ENCODE data around the gene GPHB5.
"Not testable (repeated sequence)": the region's sequence is repeated elsewhere in the genome, so short reads cannot be mapped to it uniquely, and the experiment has no call there.

GPHB5 gene

DNA sequence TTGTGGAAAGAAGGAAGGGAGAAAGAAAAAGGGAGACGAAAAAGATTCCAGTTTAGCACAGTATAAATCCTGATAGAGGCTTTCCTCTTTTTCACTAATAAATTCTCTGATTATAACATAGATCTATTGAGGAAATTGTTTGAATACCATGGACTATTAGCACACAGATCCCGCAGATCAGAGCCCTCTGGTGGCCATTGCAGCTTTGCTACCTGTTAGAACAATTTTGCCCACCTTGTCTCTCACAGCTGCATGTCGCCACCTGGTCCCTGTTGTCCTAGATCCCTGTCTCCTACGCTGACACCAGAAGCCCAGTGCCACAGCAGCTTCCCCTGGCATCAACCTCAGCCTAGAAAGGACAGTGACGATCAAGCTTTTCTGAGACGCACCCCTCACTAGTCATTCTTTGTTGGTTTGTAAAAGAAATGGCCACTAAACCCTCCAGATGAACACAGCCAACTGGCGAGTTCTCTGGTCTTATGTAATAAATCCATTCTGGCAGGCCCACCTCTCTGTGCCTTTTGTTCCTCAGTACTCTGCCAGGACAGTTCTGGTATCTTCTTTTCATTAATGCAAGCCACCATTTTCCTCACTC, 9.9 kb downstream of the GPHB5 start:
- DNase-seq (peak; percentile 14), ATAC-seq (ENCODE audit: insufficient read depth, low read depth) (no peak)
- no peak overlapping the region for H2AFZ ChIP-seq (ENCODE audit: low read depth, low read length)
- no peaks in the 10 kb centered on the region for H3K4me1 ChIP-seq (ENCODE audit: insufficient read depth, low read length)
- H3K27ac ChIP-seq (ENCODE audit: low read length), result no peak overlapping the region
- TF ChIP-seq, protein P1, sequence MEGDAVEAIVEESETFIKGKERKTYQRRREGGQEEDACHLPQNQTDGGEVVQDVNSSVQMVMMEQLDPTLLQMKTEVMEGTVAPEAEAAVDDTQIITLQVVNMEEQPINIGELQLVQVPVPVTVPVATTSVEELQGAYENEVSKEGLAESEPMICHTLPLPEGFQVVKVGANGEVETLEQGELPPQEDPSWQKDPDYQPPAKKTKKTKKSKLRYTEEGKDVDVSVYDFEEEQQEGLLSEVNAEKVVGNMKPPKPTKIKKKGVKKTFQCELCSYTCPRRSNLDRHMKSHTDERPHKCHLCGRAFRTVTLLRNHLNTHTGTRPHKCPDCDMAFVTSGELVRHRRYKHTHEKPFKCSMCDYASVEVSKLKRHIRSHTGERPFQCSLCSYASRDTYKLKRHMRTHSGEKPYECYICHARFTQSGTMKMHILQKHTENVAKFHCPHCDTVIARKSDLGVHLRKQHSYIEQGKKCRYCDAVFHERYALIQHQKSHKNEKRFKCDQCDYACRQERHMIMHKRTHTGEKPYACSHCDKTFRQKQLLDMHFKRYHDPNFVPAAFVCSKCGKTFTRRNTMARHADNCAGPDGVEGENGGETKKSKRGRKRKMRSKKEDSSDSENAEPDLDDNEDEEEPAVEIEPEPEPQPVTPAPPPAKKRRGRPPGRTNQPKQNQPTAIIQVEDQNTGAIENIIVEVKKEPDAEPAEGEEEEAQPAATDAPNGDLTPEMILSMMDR (IDR thresholded peaks at IDR 0.05; ENCODE audit: borderline replicate concordance, extremely low read depth, low read length, poor library complexity, severe bottlenecking), result peak; percentile 59
- TF ChIP-seq EZH2 (IDR thresholded peaks at IDR 0.05; ENCODE audit: borderline replicate concordance, low read depth, low read length, severe bottlenecking), result no peak
- no peaks in the 10 kb centered on the region for H3K9me3 ChIP-seq (ENCODE audit: insufficient read depth, low read length, severe bottlenecking)
- no peak overlapping the region for H3K9ac ChIP-seq (ENCODE audit: low read depth, low read length)
- H3K79me2 ChIP-seq (ENCODE audit: insufficient read depth, low read length), result no peaks in the 10 kb centered on the region
- no peaks in the 10 kb centered on the region for H4K20me1 ChIP-seq (ENCODE audit: insufficient read depth, low read length)
- peaks cover 3% of the 10 kb centered on the region for H3K27me3 ChIP-seq (ENCODE audit: insufficient read depth, low read length, poor library complexity)
- H3K36me3 ChIP-seq (ENCODE audit: insufficient read depth, low read length), result no peaks in the 10 kb centered on the region
- H3K4me2 ChIP-seq (ENCODE audit: insufficient read depth, low read length), result no peak overlapping the region
- H3K4me3 ChIP-seq (ENCODE audit: low read depth in 1 of 2, low read length in 2 of 2), result no peak overlapping the region

DNA sequence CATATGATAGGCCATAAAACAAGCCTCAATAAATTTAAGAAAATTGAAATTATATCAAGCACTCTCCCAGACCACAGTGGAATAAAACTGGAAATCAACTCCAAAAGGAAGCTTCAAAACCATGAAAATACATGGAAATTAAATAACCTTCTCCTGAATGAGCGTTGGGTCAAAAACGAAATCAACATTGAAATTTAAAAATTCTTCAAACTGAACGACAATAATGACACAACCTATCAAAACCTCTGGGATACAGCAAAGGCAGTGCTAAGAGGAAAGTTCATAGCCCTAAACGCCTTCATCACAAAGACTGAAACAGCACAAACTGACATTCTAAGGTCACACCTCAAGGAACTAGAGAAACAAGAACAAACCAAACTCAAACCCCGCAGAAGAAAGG, 14.3 kb downstream of the GPHB5 start:
- H3K36me3 ChIP-seq (ENCODE audit: insufficient read depth, low read length); H3K4me1 ChIP-seq (ENCODE audit: insufficient read depth, low read length); H4K20me1 ChIP-seq (ENCODE audit: insufficient read depth, low read length); H3K9me3 ChIP-seq (ENCODE audit: insufficient read depth, low read length, severe bottlenecking); H3K27ac ChIP-seq (ENCODE audit: low read length); H3K27me3 ChIP-seq (ENCODE audit: insufficient read depth, low read length, poor library complexity); H2AFZ ChIP-seq (ENCODE audit: low read depth, low read length); H3K9ac ChIP-seq (ENCODE audit: low read depth, low read length); DNase-seq; ATAC-seq (ENCODE audit: insufficient read depth, low read depth); H3K4me2 ChIP-seq (ENCODE audit: insufficient read depth, low read length); H3K4me3 ChIP-seq (ENCODE audit: low read depth in 1 of 2, low read length in 2 of 2); H3K79me2 ChIP-seq (ENCODE audit: insufficient read depth, low read length): not testable (repeated sequence)

DNA sequence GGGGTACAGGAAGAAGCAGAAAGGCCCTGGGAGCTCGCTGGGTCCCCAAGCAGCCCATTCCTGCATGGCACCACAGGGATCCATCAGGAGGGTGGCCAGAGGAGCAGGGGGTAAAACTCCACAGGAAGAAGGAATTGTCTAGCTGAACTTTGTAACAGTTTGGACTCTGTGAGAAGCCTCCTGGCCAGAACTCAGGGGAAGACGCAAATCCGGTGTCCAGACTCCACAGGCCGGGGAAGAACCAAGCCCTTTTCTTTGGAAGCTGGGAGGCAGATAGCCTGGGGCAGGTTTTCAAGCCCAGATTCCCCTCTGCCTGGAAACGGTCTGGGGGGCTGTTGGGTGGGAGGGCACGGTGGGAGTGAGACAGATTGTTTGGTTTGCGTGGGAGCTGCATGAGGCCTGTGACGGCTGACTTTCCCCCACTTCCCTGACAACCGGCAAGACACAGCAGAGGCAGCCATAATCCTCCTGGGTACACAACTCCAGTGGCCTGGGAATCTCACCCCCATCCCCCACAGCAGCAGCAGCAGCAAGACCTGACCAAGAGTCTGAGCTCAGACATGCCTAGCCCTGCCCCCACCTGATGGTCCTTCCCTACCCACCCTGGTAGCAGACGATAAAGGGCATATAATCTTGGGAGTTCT, 16.7 kb downstream of the GPHB5 start:
- no peak for TF ChIP-seq EZH2 (IDR thresholded peaks at IDR 0.05; ENCODE audit: borderline replicate concordance, low read depth, low read length, severe bottlenecking)
- TF ChIP-seq, protein P1 (IDR thresholded peaks at IDR 0.05; ENCODE audit: borderline replicate concordance, extremely low read depth, low read length, poor library complexity, severe bottlenecking), result no peak
- no peak overlapping the region for H3K9ac ChIP-seq (ENCODE audit: low read depth, low read length)
- no peak overlapping the region for H3K4me3 ChIP-seq (ENCODE audit: low read depth in 1 of 2, low read length in 2 of 2)
- no peak for DNase-seq
- no peaks in the 10 kb centered on the region for H3K9me3 ChIP-seq (ENCODE audit: insufficient read depth, low read length, severe bottlenecking)
- H3K79me2 ChIP-seq (ENCODE audit: insufficient read depth, low read length), result no peaks in the 10 kb centered on the region
- no peaks in the 10 kb centered on the region for H4K20me1 ChIP-seq (ENCODE audit: insufficient read depth, low read length)
- no peak overlapping the region for H3K4me2 ChIP-seq (ENCODE audit: insufficient read depth, low read length)
- no peak for ATAC-seq (ENCODE audit: insufficient read depth, low read depth)
- H3K27me3 ChIP-seq (ENCODE audit: insufficient read depth, low read length, poor library complexity), result no peaks in the 10 kb centered on the region
- no peak overlapping the region for H2AFZ ChIP-seq (ENCODE audit: low read depth, low read length)
- no peaks in the 10 kb centered on the region for H3K4me1 ChIP-seq (ENCODE audit: insufficient read depth, low read length)
- H3K27ac ChIP-seq (ENCODE audit: low read length), result no peak overlapping the region
- no peaks in the 10 kb centered on the region for H3K36me3 ChIP-seq (ENCODE audit: insufficient read depth, low read length)

DNA sequence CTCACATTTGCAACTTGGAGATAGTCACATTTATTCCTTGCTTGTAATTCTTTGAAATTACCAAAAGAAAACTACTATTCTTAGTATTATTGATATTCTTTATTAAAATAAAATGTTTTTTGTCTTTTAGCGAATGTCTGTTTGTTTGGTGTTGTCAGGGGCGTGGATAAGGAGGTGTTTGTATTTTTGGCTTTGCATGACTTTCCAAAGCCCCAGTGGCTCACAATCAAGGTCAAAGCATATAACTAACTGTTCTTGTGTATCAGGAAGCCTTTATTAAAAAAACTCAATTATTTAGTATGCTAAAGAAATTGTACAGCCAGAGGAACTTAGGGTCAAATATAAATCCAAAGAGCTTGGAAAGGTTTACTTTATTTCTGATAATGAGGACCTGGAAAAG, 17.9 kb downstream of the GPHB5 start:
- Histone ChIP-seq H3K9ac (ENCODE audit: low read depth, low read length) (no peak overlapping the region), H3K79me2 (ENCODE audit: insufficient read depth, low read length) (no peaks in the 10 kb centered on the region), H3K27ac (ENCODE audit: low read length) (no peak overlapping the region), H3K4me3 (ENCODE audit: low read depth in 1 of 2, low read length in 2 of 2) (no peak overlapping the region), H3K9me3 (ENCODE audit: insufficient read depth, low read length, severe bottlenecking) (no peaks in the 10 kb centered on the region), H2AFZ (ENCODE audit: low read depth, low read length) (no peak overlapping the region), H3K36me3 (ENCODE audit: insufficient read depth, low read length) (no peaks in the 10 kb centered on the region), H3K4me1 (ENCODE audit: insufficient read depth, low read length) (no peaks in the 10 kb centered on the region), H4K20me1 (ENCODE audit: insufficient read depth, low read length) (no peaks in the 10 kb centered on the region), H3K4me2 (ENCODE audit: insufficient read depth, low read length) (no peak overlapping the region), H3K27me3 (ENCODE audit: insufficient read depth, low read length, poor library complexity) (no peaks in the 10 kb centered on the region)
- DNase-seq (no peak), ATAC-seq (ENCODE audit: insufficient read depth, low read depth) (no peak)
- TF ChIP-seq EZH2 (IDR thresholded peaks at IDR 0.05; ENCODE audit: borderline replicate concordance, low read depth, low read length, severe bottlenecking), result no peak
- TF ChIP-seq, protein P1 (IDR thresholded peaks at IDR 0.05; ENCODE audit: borderline replicate concordance, extremely low read depth, low read length, poor library complexity, severe bottlenecking), result no peak
